ENCODE results near the gene SAE1. TPM values are rescaled to one million over a fixed set of nuclear protein-coding genes. Genes with fewer than 3 reads are reported as not detected.

Gene SAE1
- total RNA-seq, 4 donors from 2014 or later: 36.5 to 50.7 (median 49.2) TPM

- ATAC-seq (ENCODE audit: low FRiP score) (no peak), DNase-seq (ENCODE audit: low spot score) (no peak)
- no peak for TF ChIP-seq CTCF (IDR thresholded peaks at IDR 0.05)
Measured at GRCh38 chr19:47122359-47123335, 8.0 kb upstream of the SAE1 start.

- no peak for TF ChIP-seq CTCF (IDR thresholded peaks at IDR 0.05)
- ATAC-seq (ENCODE audit: low FRiP score): no peak
- DNase-seq (ENCODE audit: low spot score): no peak
Measured at GRCh38 chr19:47123406-47123805, 7.2 kb upstream of the SAE1 start.

GRCh38 chr19:47124937-47125668, 5.5 kb upstream of the SAE1 start:
- ATAC-seq (ENCODE audit: low FRiP score): peak; percentile 62
- no peak for TF ChIP-seq CTCF (IDR thresholded peaks at IDR 0.05)
- no peak for DNase-seq (ENCODE audit: low spot score)

- no peak for ATAC-seq (ENCODE audit: low FRiP score)
- DNase-seq (ENCODE audit: low spot score): no peak
- TF ChIP-seq CTCF (IDR thresholded peaks at IDR 0.05): no peak
Measured at GRCh38 chr19:47125669-47125938, 5.0 kb upstream of the SAE1 start.

GRCh38 chr19:47129579-47129978, 1.1 kb upstream of the SAE1 start:
- no peak for DNase-seq (ENCODE audit: low spot score)
- no peak for ATAC-seq (ENCODE audit: low FRiP score)
- no peak for TF ChIP-seq CTCF (IDR thresholded peaks at IDR 0.05)

GRCh38 chr19:47130120-47130588, 481 bp upstream of the SAE1 start:
- ATAC-seq (ENCODE audit: low FRiP score) (no peak), DNase-seq (ENCODE audit: low spot score) (no peak)
- no peak for TF ChIP-seq CTCF (IDR thresholded peaks at IDR 0.05)
